HG03064 (cell line): ENCODE data around the gene THBS4.
"Not testable (repeated sequence)": the region's sequence is repeated elsewhere in the genome, so short reads cannot be mapped to it uniquely, and the experiment has no call there.

Source experiments
- ATAC-seq: cut with Tn5 transposase; IDR thresholded peaks from one replicate; pipeline ENCODE4 v1.9.1; 2021; ENCODE audit warnings: low read depth; ENCODE audit not compliant: unreplicated experiment

The THBS4 gene

DNA sequence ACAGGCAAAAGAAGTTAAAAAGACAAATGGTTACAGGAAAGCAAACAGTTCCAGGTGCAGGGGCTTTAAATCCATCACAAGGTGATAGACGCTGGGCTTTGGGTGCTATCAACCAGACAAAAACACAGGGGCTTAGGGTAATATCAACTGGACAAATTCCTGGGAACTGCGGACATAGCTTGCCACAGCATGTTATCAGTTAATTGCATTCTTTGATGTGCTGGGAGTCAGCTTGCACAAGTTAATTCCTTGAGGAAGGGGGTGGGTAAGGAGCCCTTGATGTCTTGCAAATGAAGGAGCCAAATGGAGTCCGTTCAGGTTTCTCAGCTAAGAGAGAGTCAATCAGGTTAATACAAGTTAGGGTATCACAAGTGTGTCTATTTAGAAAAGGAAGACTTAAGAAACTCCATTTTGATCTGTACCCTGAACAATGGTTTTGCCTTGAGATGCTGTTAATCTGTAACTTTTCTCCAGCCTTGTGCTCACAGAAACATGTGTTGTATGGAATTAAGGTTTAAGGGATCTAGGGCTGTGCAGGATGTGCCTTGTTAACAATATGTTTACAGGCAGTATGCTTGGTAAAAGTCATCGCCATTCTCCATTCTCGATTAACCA is 76.3 kb downstream of the THBS4 start:
- not testable (repeated sequence) for ATAC-seq

DNA sequence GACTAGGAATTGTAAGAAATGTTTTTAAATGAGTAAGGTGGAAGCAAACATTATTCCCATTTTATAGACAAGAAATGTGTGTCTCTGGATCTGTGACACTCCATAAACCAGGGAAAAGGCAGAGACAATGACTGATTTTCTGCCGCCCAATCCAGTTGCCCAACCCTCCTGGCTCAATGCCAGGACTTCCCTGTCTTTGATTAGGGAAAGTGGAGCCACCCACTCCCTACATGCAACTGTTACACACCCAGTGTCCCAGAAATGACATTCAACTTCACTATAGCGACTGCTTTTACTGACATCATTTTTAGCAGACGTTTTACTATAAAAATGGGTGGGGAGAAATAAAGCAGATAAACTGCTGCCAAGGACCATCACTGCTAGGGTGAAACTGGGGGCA is 79.7 kb downstream of the THBS4 start:
- no peak for ATAC-seq

DNA sequence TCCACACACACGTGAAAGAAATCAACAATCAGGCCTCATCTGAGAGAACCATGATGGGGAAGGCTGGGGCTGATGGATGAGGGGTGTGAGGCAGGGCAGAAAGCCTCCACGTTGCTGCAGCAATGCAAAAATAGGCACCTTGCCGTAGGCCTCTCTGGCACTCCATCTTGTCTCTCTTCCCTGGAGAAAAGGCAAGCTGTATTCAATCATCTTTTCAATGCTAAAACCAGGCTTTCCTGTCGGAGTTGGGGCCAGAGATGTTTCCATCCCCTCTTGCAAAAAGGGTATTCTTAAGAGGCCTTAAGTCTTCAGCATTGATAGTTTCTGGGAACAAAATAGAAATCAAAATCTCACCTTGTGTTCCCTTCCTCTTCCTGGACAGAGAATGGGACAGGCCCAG is 80.9 kb downstream of the THBS4 start:
- ATAC-seq, result no peak

DNA sequence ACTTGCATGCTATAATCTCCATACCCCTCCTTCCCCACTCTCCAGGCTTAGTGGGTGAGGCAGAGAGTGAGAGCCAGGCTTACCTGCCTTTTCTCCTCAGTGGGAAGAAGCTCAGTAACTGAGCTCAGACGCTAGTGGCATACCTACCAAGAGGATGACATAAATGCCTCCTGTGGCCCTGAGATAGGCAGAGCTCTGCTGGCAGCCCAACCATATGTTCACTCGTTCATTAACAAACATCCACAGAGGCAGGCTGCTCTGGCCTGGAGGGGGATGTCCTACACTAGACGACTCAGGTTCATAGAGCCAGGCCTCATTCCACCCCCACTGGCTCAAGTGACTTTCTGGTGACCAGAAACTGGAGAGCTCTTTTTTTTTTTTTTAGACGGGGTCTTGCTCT is 81.3 kb downstream of the THBS4 start:
- ATAC-seq, result no peak

DNA sequence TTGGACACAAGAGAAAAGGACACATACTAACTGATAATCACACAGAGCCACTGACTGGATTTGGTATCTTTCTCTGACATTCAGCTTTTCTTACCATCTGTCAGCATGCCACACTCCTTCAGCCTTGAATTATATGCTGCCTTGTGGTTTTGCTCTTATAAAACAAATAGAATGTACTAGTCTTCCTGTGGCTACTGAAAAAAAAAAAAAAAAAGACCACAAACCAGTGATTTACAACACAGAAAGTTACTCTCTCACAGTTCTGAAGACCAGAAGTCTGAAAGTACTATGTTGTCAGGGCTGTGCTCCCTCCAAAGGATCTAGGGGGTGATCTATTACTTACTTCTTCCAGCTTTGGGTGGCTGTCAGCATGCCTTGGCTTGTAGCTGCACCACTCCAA is 82.3 kb downstream of the THBS4 start:
- ATAC-seq, result no peak

DNA sequence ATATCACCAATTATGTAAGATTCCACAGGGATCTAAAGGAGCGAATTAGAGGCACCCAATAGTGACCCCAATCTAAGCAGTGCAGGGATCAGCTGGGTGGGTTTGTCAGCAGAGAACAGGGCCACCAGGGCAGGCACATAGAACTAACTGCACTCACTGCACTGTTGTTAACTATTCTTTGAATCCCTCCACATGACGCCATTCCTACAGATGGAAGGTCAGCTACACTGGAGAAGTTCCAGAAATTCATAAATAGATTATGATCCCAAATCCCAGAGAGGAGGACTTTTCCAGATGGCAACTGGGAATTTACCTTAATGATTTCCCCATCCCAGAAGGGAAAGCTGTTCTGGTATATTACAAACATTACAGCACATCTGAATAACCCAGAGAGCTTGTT is 84.2 kb downstream of the THBS4 start:
- no peak for ATAC-seq

DNA sequence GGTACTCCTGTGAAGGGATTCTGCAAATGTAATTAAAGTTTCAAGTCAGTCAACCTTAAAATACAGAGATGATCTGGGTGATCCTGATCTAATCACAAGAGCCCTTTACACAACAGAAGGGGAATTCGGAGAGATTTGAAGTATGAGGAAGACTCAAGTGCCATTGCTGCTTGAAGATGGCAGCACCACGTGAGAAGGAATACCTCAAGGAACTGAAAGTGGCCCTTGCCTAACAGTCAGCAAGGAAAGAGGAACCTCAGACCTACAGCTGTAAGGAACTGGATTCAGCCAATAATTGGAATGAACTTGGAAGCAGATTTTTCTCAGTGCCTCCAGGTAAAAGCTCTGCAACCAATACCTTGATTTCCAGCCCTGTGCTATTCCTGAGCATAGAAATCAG is 87.4 kb downstream of the THBS4 start:
- no peak for ATAC-seq

DNA sequence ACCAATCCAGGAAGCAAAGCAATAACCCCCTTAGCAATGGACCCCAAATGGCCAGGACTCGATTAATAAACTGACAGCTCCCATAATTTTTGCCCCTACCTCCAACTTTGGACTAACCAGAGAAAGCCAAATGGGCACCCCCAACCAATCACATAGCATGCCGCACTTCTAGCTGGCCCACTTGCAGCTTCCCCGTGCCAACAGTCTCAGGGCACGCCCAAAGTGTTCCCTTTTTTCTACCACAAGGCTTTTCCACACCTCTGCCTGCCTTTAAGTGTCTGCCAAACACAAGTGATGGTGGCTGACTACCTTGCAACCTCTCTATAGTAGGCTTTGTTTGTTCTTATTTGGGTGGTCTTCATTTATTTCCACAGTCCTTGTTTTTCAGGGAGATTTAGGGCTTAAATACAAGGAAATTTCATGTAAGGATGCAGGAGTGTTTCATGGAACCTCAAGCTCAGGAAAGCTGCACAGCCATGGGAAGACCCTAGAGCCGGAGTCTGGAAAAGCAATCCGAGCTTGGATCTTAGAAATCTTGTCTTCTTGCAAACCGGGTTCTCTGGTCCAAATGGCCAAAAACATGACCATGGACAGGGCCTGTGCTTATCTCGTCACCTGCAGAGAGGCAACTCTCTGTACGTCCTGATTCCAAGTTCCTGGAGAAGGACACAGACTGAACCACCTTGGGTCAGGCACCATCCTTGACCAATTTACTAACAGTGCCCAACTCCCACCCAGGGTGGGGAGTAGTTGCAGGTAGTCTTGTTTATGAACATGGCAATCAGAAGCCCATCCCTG is 89.2 kb downstream of the THBS4 start:
- no peak for ATAC-seq

DNA sequence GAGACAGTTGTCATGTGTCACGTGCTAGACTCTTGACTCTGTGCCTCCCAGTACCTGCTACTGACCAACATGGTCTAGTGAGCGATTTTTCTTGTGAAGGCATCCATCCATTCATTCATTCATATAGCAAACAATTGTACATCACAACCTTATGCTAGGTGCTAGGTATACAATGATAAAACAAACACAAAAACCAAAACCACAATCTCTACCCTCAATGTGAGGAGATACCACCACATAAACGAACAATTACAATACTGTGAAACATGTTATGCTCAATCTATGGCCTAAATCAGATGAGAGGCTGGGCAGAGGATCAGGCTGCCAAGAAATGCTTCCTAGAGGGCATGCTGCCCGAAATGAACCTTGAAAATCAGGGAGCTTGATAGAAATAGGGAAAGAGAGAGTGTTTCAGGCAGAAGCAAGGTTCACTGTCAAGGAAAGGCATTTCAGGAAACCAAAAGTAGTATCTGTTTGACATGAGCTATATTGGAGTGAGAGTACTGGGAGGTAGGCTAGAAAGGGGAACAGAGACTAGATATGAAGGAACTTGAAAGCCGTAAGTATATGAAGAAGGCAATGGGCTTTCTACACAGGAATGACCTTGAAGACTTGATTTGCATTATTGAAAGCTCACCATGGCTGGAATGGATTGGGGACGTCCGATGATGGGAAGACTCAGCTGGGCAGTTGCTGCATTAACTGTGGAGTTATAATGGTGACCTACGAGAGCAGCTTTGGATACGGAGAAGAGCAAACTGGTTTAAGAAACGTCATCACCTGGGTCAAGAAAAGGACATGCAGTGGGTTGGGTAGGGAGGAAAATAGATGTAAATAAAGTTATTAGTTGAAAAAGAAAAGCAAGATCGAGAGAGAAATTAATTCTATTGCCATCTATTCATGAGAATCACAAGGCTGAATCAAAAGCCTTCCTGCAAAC is 90.1 kb downstream of the THBS4 start:
- ATAC-seq, result peak; percentile 80

DNA sequence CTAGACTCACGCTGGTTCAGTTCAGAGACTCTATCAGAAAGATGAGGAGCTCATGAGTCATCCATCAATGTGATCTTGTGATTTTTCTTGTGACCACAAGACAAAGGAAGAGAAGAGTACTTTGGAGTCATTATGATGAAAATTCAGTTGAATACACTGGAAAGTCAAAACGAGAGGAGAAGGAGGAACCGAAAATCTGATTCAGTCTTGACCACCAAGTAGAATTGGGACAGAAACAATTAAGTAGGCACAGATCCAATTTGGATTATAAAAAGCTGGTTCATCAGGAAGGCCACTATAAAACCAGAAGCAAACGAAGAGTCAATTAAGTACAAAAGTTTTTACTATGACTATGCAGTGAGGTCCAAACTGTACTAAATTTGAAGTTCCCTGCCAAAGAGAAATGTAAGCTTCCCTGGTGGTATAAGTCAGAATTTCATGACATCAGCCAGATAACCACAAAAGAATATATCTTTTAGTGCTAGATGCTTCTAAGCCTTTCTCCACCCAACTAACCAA is 90.9 kb downstream of the THBS4 start:
- ATAC-seq, result peak; percentile 51

DNA sequence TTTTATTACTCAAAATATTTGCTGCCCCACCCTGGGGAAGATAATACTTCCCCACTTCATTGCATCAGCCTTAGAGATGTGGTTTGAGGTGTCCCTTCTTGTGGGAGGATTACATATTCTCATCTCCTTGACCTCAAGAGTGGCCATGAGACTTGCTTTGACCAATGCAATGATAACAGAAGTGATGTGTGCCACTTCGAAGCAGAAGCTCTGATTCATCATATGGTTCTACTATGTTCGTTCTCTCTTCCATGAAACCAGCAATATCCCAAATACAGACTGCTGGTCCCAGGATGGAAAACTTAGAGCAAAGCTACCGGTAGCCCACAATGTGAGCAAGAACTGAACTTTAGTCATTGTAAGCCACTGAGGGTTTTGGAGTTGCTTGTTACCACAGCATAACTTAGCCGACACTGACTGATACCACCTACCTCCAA is 92.0 kb downstream of the THBS4 start:
- ATAC-seq, result no peak

DNA sequence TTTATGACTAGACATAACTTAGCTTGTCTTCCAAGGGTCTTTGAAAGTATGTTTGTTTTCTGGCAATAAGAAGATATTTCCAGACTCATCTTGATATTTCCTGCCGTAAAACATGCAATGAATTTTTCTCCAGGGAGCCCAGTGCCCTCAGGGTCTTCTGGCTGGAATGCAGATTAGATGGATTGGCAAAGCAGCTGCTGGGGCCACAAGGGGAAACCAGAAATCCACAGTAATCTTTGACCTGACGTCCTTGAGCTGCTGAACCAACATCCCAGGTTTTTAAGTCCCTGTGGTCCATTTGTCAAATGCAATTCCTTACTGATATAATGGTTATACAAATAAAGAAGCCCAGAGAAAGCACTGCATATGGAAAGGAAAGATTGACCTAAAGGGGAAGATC is 93.0 kb downstream of the THBS4 start:
- ATAC-seq, result no peak

DNA sequence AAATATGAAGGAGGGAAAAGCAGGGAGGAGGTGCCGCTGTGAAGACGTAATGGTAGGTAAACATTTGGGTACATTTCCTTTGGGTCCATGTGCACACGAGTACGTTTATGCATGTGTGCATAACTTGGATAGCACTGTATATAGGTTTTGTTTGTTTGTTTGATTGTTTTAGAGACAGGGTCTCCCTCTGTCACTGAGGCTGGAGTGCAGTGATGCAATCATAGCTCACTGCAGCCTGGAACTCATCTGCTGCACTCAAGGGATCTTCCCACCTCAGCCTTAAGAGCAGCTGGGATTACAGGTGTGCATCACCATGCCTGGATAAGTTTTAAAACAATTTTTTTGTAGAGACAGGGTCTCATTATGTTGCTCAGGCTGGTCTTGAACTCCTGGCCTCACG is 94.0 kb downstream of the THBS4 start:
- ATAC-seq, result no peak
